ENCODE data around the gene MGAT4B. TPM values are rescaled to one million over a fixed set of nuclear protein-coding genes. Genes with fewer than 3 reads are reported as not detected.

Gene MGAT4B
- total and polyA plus RNA-seq, 2 of the 13 experiments (the other 11 are each of a cell fraction or from before 2014, with no cell fraction given) = 93.5 to 130 TPM

DNA sequence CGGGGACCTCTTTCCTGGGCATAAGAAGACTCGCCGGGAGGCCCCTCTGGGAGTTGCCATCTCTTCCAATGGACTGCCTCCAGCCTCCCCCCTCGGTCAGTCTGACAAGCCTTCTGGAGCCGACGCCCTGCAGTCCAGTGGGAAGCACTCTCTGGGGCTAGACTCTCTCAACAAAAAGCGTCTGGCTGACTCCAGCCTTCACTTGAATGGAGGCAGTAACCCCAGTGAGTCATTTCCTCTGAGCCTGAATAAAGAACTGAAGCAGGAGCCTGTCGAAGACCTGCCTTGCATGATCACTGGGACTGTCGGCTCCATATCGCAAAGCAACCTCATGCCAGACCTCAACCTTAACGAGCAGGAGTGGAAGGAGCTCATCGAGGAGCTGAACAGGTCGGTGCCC is 41.3 kb downstream of the MGAT4B start:
- CTCF ChIA-PET (ENCODE audit: low intra/inter-chr PET ratio, low total read pairs) = no interaction called here

More for the DNA sequence above, 41.3 kb downstream of the MGAT4B start:
- Histone ChIP-seq H3K9ac (ENCODE audit: insufficient read depth, low read depth, low read length) (no peak overlapping the region), H3K27ac (ENCODE audit: extremely low read length, insufficient read depth, low read length) (no peak overlapping the region), H3K4me1 (ENCODE audit: insufficient read depth, low read length) (peaks cover 27% of the 10 kb centered on the region), H4K20me1 (ENCODE audit: insufficient read depth, low read length) (peaks cover 23% of the 10 kb centered on the region), H3K9me3 (ENCODE audit: low read length) (no peaks in the 10 kb centered on the region), H3K4me3 (replicated peaks in 1 of 3; ENCODE audit: insufficient read depth in 1 of 3, low read depth in 2 of 3, low read length in 3 of 3) (no peak overlapping the region), H2AFZ (ENCODE audit: low read length) (no peak overlapping the region), H3K79me2 (ENCODE audit: insufficient read depth, low read length) (peaks cover 40% of the 10 kb centered on the region), H3K36me3 (replicated peaks in 1 of 2; ENCODE audit: control insufficient read depth in 1 of 2, insufficient read depth in 2 of 2, low read length in 2 of 2) (peaks cover 22 to 55% of the 10 kb centered on the region in 2 experiments), H3K27me3 (ENCODE audit: control insufficient read depth in 1 of 2, insufficient read depth in 2 of 2, low read length in 2 of 2) (no peaks in the 10 kb centered on the region), H3K4me2 (ENCODE audit: low read depth, low read length) (no peak overlapping the region)
- no peak for DNase-seq (ENCODE audit: low spot score)
- FAIRE-seq = no peak
- POLR2A ChIA-PET = no interaction called here
- TF ChIP-seq, protein P1, sequence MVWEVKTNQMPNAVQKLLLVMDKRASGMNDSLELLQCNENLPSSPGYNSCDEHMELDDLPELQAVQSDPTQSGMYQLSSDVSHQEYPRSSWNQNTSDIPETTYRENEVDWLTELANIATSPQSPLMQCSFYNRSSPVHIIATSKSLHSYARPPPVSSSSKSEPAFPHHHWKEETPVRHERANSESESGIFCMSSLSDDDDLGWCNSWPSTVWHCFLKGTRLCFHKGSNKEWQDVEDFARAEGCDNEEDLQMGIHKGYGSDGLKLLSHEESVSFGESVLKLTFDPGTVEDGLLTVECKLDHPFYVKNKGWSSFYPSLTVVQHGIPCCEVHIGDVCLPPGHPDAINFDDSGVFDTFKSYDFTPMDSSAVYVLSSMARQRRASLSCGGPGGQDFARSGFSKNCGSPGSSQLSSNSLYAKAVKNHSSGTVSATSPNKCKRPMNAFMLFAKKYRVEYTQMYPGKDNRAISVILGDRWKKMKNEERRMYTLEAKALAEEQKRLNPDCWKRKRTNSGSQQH (CRISPR knock-in tag; IDR thresholded peaks at IDR 0.05; ENCODE audit: low read depth) = no peak
- no peak for TF ChIP-seq SMAD3 (CRISPR knock-in tag; IDR thresholded peaks at IDR 0.05)
- no peak for TF ChIP-seq KLF15 (CRISPR knock-in tag; IDR thresholded peaks at IDR 0.05; ENCODE audit: borderline replicate concordance)
- no peak for TF ChIP-seq SMYD3 (CRISPR knock-in tag; IDR thresholded peaks at IDR 0.05)
- TF ChIP-seq, protein P2, sequence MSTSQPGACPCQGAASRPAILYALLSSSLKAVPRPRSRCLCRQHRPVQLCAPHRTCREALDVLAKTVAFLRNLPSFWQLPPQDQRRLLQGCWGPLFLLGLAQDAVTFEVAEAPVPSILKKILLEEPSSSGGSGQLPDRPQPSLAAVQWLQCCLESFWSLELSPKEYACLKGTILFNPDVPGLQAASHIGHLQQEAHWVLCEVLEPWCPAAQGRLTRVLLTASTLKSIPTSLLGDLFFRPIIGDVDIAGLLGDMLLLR (CRISPR knock-in tag; IDR thresholded peaks at IDR 0.05) = no peak
- no peak for TF ChIP-seq ZNF724P (CRISPR knock-in tag; IDR thresholded peaks at IDR 0.05; ENCODE audit: borderline replicate concordance)
- TF ChIP-seq ZNF547 (CRISPR knock-in tag; IDR thresholded peaks at IDR 0.05) = no peak
- no peak for TF ChIP-seq ZNF761 (CRISPR knock-in tag; conservative IDR thresholded peaks at IDR 0.05)
- no peak for TF ChIP-seq DMAP1 (CRISPR knock-in tag; IDR thresholded peaks at IDR 0.05)
- TF ChIP-seq ZNF577 (CRISPR knock-in tag; IDR thresholded peaks at IDR 0.05; ENCODE audit: borderline replicate concordance, low read depth) = no peak
- no peak for TF ChIP-seq MAFF (IDR thresholded peaks at IDR 0.05; ENCODE audit: low read depth, low read length)
- TF ChIP-seq HMGA1 (CRISPR knock-in tag; conservative IDR thresholded peaks at IDR 0.05) = no peak
- TF ChIP-seq, protein P3, sequence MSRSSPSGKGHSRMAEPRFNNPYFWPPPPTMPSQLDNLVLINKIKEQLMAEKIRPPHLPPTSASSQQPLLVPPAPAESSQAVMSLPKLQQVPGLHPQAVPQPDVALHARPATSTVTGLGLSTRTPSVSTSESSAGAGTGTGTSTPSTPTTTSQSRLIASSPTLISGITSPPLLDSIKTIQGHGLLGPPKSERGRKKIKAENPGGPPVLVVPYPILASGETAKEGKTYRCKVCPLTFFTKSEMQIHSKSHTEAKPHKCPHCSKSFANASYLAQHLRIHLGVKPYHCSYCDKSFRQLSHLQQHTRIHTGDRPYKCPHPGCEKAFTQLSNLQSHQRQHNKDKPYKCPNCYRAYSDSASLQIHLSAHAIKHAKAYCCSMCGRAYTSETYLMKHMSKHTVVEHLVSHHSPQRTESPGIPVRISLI (CRISPR knock-in tag; IDR thresholded peaks at IDR 0.05; ENCODE audit: borderline replicate concordance) = no peak
- TF ChIP-seq JUND (CRISPR knock-in tag; IDR thresholded peaks at IDR 0.05) = no peak
- ATAC-seq = no peak
- intact Hi-C loops (cut with micrococcal nuclease; ENCODE audit: unreplicated experiment) = loop anchor here (10.0 kb wide), 1 partner anchor 139 kb away; the partner anchor contains the start of gene TBC1D9B
- in situ Hi-C loops (cut with HindIII; ENCODE audit: extremely low pct_ligation_motif_present, low pct_unique_long_range_greater_than_20kb) = loop anchor here (25.0 kb wide), 1 partner anchor 322 kb away; no protein-coding TSS in a partner anchor
- no TSS peak for BruUV-seq (replicated peaks)
- WGBS (ENCODE audit: low lambda C conversion rate) = 91% methylated on average over 8 of the region's 13 CpGs

All from HepG2 (cell line).